GM12872 (cell line): ENCODE results near the gene ST6GAL2.

Experiments used
- TF ChIP-seq, protein P1 (sequence below): IDR thresholded peaks from 3 replicates; pipeline ENCODE4 v1.5.1; 2011; ENCODE audit warnings: low read depth, mild to moderate bottlenecking, low read length, moderate library complexity; ENCODE audit not compliant: insufficient read depth

ST6GAL2 gene

DNA sequence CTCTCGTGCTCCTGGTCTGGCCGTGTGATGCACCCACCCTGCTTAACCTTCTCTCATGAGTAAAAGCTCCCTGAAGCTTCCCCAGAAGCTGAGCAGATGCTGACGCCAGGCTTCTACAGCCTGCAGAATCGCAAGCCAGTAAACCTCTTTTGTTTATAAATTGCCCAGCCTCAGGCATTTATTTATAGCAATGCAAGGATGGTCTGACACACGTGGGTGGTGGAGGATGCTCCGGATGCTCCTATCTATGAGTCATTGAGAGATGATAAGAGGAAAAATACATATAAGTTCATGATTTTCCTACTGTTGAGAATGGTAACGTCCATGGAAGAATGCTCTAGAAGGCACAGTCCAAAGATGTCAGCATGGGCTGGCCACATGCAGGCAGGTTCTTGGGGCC is 8.6 kb upstream of the ST6GAL2 start:
- TF ChIP-seq, protein P1, sequence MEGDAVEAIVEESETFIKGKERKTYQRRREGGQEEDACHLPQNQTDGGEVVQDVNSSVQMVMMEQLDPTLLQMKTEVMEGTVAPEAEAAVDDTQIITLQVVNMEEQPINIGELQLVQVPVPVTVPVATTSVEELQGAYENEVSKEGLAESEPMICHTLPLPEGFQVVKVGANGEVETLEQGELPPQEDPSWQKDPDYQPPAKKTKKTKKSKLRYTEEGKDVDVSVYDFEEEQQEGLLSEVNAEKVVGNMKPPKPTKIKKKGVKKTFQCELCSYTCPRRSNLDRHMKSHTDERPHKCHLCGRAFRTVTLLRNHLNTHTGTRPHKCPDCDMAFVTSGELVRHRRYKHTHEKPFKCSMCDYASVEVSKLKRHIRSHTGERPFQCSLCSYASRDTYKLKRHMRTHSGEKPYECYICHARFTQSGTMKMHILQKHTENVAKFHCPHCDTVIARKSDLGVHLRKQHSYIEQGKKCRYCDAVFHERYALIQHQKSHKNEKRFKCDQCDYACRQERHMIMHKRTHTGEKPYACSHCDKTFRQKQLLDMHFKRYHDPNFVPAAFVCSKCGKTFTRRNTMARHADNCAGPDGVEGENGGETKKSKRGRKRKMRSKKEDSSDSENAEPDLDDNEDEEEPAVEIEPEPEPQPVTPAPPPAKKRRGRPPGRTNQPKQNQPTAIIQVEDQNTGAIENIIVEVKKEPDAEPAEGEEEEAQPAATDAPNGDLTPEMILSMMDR = no peak

DNA sequence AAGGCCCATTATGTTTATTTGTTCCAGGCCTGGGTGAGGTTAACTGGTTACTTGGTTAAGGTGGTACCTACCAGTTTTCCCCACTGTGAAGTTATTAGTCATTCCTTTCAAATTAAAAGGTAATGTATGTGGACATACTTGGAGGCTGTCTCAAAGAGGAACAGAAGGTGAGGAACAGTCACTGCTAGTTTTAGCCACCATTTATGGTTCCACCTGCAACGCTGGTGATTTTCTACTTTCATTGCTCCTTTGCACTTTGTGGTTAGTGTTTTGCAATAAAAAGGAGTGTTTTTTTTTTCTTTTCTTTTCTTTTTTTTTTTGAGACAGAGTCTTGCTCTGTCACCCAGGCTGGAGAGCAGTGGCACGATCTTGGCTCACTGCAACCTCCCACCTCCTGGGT is 6.1 kb upstream of the ST6GAL2 start:
- TF ChIP-seq, protein P1 = no peak

DNA sequence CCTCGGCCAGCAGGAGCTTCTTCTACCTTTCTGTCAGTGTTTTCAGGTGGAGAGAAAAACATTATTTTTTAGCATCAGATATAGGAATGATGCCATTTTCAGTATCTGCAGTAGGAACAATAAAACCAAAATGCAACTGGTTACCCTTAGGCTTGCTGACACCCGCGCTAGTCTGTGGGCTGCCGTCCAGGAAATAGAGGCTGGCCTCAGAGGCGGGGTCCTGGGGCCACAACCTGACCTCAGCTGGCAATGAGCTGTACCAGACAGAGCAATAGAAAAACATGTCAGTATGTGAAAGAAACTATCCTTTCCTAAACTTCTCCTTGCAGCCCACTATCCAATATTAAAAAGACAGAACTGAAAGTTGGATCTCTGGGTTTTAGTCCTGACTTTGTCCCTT is 4.6 kb upstream of the ST6GAL2 start:
- TF ChIP-seq, protein P1 = no peak

DNA sequence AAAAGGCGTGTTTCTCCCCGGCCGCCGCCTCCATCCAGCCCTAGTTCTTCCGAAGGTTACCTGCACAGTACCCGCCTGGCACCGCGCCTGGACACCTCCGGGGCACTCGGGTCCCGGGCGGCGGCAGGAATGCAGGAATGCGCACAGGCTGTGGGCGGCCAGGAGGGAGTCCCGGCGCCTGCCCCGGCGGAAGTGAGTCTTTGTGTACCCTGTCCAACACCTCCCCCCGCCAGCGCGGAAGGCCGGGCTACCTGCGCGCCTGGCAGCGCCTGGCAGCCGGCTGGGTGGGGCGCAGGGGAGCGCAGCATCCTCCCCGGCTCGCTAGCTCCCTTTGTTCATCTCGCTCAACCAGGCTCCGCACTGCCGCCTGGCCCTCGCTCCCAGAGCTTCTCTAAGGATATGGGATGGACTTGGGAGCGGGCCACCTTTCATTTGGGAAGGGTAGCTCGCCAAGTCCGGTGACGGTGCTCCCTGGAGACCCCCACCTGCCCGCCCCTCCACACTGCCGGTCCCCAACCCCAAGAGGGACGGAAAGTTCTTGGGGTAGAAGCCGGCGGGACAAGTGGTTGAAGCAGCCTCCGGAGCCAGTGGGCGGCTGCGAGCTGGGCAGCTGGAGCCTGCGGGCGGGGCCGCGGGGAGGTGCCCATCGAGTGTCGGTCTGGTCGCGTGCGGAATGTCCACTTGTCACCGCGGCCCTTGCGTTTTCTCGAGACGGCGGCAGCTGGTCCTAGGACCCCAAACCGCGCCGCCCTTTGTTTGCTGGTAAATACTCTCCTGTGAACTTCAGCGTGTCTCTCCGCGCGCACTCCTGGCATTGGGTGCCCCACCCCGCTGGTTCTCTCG is 1.2 kb upstream of the ST6GAL2 start:
- TF ChIP-seq, protein P1 = no peak

DNA sequence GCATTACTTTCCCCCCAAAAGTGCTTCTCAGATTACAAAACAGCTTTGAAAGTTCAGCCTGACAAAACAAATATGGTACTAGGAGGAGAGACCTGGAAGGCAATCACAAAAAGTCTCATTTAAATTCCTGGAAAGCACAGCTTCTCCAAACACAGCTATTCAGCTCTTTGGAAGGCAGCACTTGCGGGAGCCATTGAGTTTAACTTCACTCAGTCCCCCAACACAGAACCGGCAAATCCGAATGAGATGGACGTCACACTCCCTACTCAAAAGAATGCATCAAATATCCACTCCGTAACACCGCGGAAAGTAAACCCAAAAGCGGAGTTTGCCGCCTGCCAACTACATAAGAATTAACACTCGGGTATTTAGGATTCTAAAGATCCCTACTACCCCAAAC is 638 bp downstream of the ST6GAL2 start:
- TF ChIP-seq, protein P1 = no peak

DNA sequence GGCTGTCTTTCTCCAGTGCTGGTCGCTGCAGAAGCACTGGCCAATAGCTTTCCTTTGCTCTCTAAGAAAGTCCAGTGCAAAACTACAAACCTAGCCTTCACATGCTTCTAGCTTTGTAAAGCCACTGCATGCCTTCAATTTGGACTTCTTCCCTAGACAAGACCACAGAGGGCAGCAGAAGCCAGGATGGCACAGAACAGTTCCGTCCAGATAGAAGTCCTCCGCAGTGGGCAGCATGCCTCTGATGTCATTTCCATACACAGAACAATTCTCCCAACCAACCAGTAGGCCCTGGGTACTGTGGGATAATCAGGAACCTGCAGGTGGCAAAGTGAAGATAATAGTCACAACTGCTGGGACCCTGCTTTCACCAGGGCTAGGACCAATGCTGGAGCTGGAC is 3.3 kb downstream of the ST6GAL2 start:
- TF ChIP-seq, protein P1 = no peak

DNA sequence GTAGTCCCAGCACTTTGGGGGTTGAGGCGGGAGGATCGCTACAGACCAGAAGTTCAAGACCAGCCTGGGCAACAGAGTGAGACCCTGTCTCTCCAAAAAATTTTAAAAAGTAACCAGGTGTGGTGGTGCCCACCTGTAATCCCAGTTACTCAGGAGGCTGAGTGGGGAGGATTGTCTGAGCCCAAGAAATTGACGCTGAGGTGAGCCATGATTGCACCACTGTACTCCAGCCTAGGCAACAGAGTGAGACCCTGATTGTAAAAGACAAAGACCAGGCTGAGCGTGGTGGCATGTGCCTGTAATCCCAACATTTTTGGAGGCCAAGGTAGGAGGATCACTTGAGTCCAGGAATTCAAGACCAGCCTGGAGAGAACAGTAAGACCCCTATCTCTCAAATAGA is 7.8 kb downstream of the ST6GAL2 start:
- TF ChIP-seq, protein P1 = no peak
